Measurements from ENCODE around the gene UGT3A1. TPM values are rescaled to one million over a fixed set of nuclear protein-coding genes. Genes with fewer than 3 reads are reported as not detected.

Gene UGT3A1
- total RNA-seq, 1 donor from 2014 or later, result not detected

- peaks cover 21% of the 10 kb centered on the region for H3K27me3 Mint-ChIP-seq (ENCODE audit: low read depth)
- peak; percentile 90 for TF ChIP-seq CTCF (IDR thresholded peaks at IDR 0.05)
- peak overlapping the region; percentile 14 for H3K27ac Mint-ChIP-seq (ENCODE audit: unreplicated experiment)
- peak overlapping the region; percentile 16 for H3K4me3 Mint-ChIP-seq (ENCODE audit: unreplicated experiment)
- H3K36me3 Mint-ChIP-seq (ENCODE audit: low read depth), result no peaks in the 10 kb centered on the region
- H3K4me1 Mint-ChIP-seq (ENCODE audit: low read depth), result peaks cover 24% of the 10 kb centered on the region
- H3K9me3 Mint-ChIP-seq (ENCODE audit: low read depth), result no peaks in the 10 kb centered on the region
- no peak for DNase-seq (ENCODE audit: low spot score)
Measured at GRCh38 chr5:35924950-35925722, 66.1 kb downstream of the UGT3A1 start.

GRCh38 chr5:35924122-35924949, 66.9 kb downstream of the UGT3A1 start:
- peaks cover 29% of the 10 kb centered on the region for H3K4me1 Mint-ChIP-seq (ENCODE audit: low read depth)
- DNase-seq (ENCODE audit: low spot score), result no peak
- H3K9me3 Mint-ChIP-seq (ENCODE audit: low read depth), result peaks cover 4% of the 10 kb centered on the region
- peak overlapping the region; percentile 63 for H3K27ac Mint-ChIP-seq (ENCODE audit: unreplicated experiment)
- no peaks in the 10 kb centered on the region for H3K36me3 Mint-ChIP-seq (ENCODE audit: low read depth)
- H3K27me3 Mint-ChIP-seq (ENCODE audit: low read depth), result peaks cover 21% of the 10 kb centered on the region
- TF ChIP-seq CTCF (IDR thresholded peaks at IDR 0.05), result no peak
- H3K4me3 Mint-ChIP-seq (ENCODE audit: unreplicated experiment), result peak overlapping the region; percentile 16

GRCh38 chr5:35922468-35922867, 68.7 kb downstream of the UGT3A1 start:
- Mint-ChIP-seq H3K4me1 (ENCODE audit: low read depth) (peaks cover 42% of the 10 kb centered on the region), H3K9me3 (ENCODE audit: low read depth) (peaks cover 6% of the 10 kb centered on the region), H3K4me3 (ENCODE audit: unreplicated experiment) (no peak overlapping the region), H3K27ac (ENCODE audit: unreplicated experiment) (no peak overlapping the region), H3K27me3 (ENCODE audit: low read depth) (peaks cover 15% of the 10 kb centered on the region), H3K36me3 (ENCODE audit: low read depth) (no peaks in the 10 kb centered on the region)
- no peak for TF ChIP-seq CTCF (IDR thresholded peaks at IDR 0.05)
- no peak for DNase-seq (ENCODE audit: low spot score)

GRCh38 chr5:35921930-35922329, 69.3 kb downstream of the UGT3A1 start:
- H3K4me1 Mint-ChIP-seq (ENCODE audit: low read depth), result peaks cover 42% of the 10 kb centered on the region
- H3K9me3 Mint-ChIP-seq (ENCODE audit: low read depth), result peaks cover 6% of the 10 kb centered on the region

More at GRCh38 chr5:35921930-35922329, 69.3 kb downstream of the UGT3A1 start:
- no peak overlapping the region for H3K27ac Mint-ChIP-seq (ENCODE audit: unreplicated experiment)
- no peak overlapping the region for H3K4me3 Mint-ChIP-seq (ENCODE audit: unreplicated experiment)
- DNase-seq (ENCODE audit: low spot score), result no peak
- no peaks in the 10 kb centered on the region for H3K36me3 Mint-ChIP-seq (ENCODE audit: low read depth)
- peaks cover 11% of the 10 kb centered on the region for H3K27me3 Mint-ChIP-seq (ENCODE audit: low read depth)
- no peak for TF ChIP-seq CTCF (IDR thresholded peaks at IDR 0.05)

Data from chondrocyte (in vitro differentiated cells).